HepG2 (cell line): ENCODE results near the gene SYTL3. TPM values are rescaled to one million over a fixed set of nuclear protein-coding genes. Genes with fewer than 3 reads are reported as not detected.
A peak's percentile ranks its signal among the peaks of the same experiment; 100 is the strongest.

Experiments
- ATAC-seq: fragments of 200-7000 bp; cut with Tn5 transposase; 3 replicates; pipeline ENCODE4 v1.9.1; 2020; ENCODE audit warnings: mild to moderate bottlenecking, moderate library complexity
- BruUV-seq: library from RNA; stranded (reverse); fragments of 400-500 nt; replicated peaks from 2 replicates; lab custom pipeline; 2021; lab: Mats Ljungman, UMichigan
- CTCF ChIA-PET: fragments of 300-600 bp; formaldehyde crosslinking; extraction: SDS; loops from one replicate; lab custom pipeline; 2021; ENCODE audit warnings: low total read pairs, inconsistent platforms, low intra/inter-chr PET ratio; lab: Yijun Ruan, JAX
- POLR2A ChIA-PET: fragments of 350-600 bp; sonication (Branson Sonifier 250); formaldehyde crosslinking; loops from one replicate; lab custom pipeline; 2020; ENCODE audit warnings: antibody characterized with exemption, inconsistent platforms; lab: Yijun Ruan, JAX
- DNase-seq: peaks from one replicate; pipeline ENCODE4 v3.0.0-alpha.2; 2015; ENCODE audit warnings: low spot score
- FAIRE-seq: peaks from 3 replicates; lab custom pipeline; 2011; peaks lifted over from hg19 to GRCh38; lab: Jason Lieb, UNC
- H2AFZ ChIP-seq: one replicate; pipeline ENCODE4 v1.6.1; 2011; ENCODE audit warnings: low read length, inconsistent platforms
- H3K27ac ChIP-seq: fragments of 300-600 bp; 3 replicates; pipeline ENCODE4 v1.8.0; 2011; ENCODE audit warnings: mixed run types, mild to moderate bottlenecking, mixed read lengths, low read length, inconsistent platforms; ENCODE audit not compliant: insufficient read depth; ENCODE audit errors: extremely low read length
- H3K27me3 ChIP-seq, 2 experiments: fragments of 200-600 bp in 1 of 2; 2 replicates in 1 of 2; 3 replicates in 1 of 2; pipeline versions ENCODE4 v1.6.0 to v1.8.0; 2011; ENCODE audit warnings: low read length in 2 of 2, mild to moderate bottlenecking in 2 of 2, moderate library complexity in 2 of 2, inconsistent platforms in 1 of 2; ENCODE audit not compliant: insufficient read depth in 2 of 2, control insufficient read depth in 1 of 2
- H3K36me3 ChIP-seq, 2 experiments: fragments of 200-600 bp in 1 of 2; replicated peaks in 1 of 2; 2 replicates in 1 of 2; 3 replicates in 1 of 2; pipeline versions ENCODE4 v1.5.1 to v1.8.0; 2011; ENCODE audit warnings: low read length in 2 of 2, inconsistent platforms in 1 of 2; ENCODE audit not compliant: insufficient read depth in 2 of 2, control insufficient read depth in 1 of 2
- H3K4me1 ChIP-seq: 2 replicates; pipeline ENCODE4 v1.5.1; 2012; ENCODE audit warnings: low read length, inconsistent platforms; ENCODE audit not compliant: insufficient read depth
- H3K4me2 ChIP-seq: 2 replicates; pipeline ENCODE4 v1.6.0; 2011; ENCODE audit warnings: low read depth, low read length, inconsistent platforms
- H3K4me3 ChIP-seq, 3 experiments: fragments of 200-600 bp in 1 of 3; sonication (generic), shearing (Covaris generic) in 1 of 3; replicated peaks in 1 of 3; 2 replicates each; pipeline ENCODE4 v1.5.1; 2011 to 2016; ENCODE audit warnings: low read length in 3 of 3, inconsistent platforms in 2 of 3, low read depth in 2 of 3, mild to moderate bottlenecking in 2 of 3, control low read depth in 1 of 3, mixed read lengths in 1 of 3; ENCODE audit not compliant: insufficient read depth in 1 of 3
- H3K79me2 ChIP-seq: one replicate; pipeline ENCODE4 v1.6.1; 2011; ENCODE audit warnings: low read length, inconsistent platforms; ENCODE audit not compliant: insufficient read depth
- H3K9ac ChIP-seq: 2 replicates; pipeline ENCODE4 v1.6.0; 2011; ENCODE audit warnings: mild to moderate bottlenecking, low read depth, low read length, inconsistent platforms; ENCODE audit not compliant: insufficient read depth
- H3K9me3 ChIP-seq: 2 replicates; pipeline ENCODE4 v1.5.1; 2012; ENCODE audit warnings: mild to moderate bottlenecking, low read length
- H4K20me1 ChIP-seq: 2 replicates; pipeline ENCODE4 v1.6.0; 2011; ENCODE audit warnings: inconsistent platforms, mild to moderate bottlenecking, low read length, moderate library complexity; ENCODE audit not compliant: insufficient read depth
- BORCS8-MEF2B ChIP-seq: sonication (generic); formaldehyde crosslinking; IDR thresholded peaks from 2 replicates; pipeline ENCODE4 v1.8.0; 2022; ENCODE audit warnings: mild to moderate bottlenecking, missing genetic modification reagents
- ETS1 ChIP-seq: sonication (generic); formaldehyde crosslinking; IDR thresholded peaks from 2 replicates; pipeline ENCODE4 v1.4.0; 2020; ENCODE audit warnings: missing genetic modification reagents
- MNT ChIP-seq: fragments of 450-650 bp; IDR thresholded peaks from 2 replicates; pipeline ENCODE4 v1.6.1; 2016
- POLR2G ChIP-seq: fragments of 200-400 bp; formaldehyde crosslinking; IDR thresholded peaks from 2 replicates; pipeline ENCODE4 v1.6.1; 2018; ENCODE audit warnings: mild to moderate bottlenecking, low read depth, low read length, moderate library complexity
- SALL1 ChIP-seq: sonication (generic); formaldehyde crosslinking; IDR thresholded peaks from 2 replicates; pipeline ENCODE4 v1.8.0; 2022; ENCODE audit warnings: mild to moderate bottlenecking, missing genetic modification reagents
- TIGD3 ChIP-seq: sonication (generic); formaldehyde crosslinking; IDR thresholded peaks from 2 replicates; pipeline ENCODE4 v1.5.1; 2020; ENCODE audit warnings: mild to moderate bottlenecking, missing genetic modification reagents, borderline replicate concordance
- ZBTB4 ChIP-seq: sonication (generic); formaldehyde crosslinking; IDR thresholded peaks from 2 replicates; pipeline ENCODE4 v1.4.0; 2020; ENCODE audit warnings: missing genetic modification reagents, mild to moderate bottlenecking, borderline replicate concordance
- ZNF615 ChIP-seq: sonication (generic); formaldehyde crosslinking; IDR thresholded peaks from 2 replicates; pipeline ENCODE4 v1.5.0; 2020; ENCODE audit warnings: mild to moderate bottlenecking, missing genetic modification reagents, borderline replicate concordance
- ZSCAN22 ChIP-seq: sonication (generic); formaldehyde crosslinking; IDR thresholded peaks from 2 replicates; pipeline ENCODE4 v1.4.0; 2020; ENCODE audit warnings: mild to moderate bottlenecking, missing genetic modification reagents
- WGBS: methylation state at CpG from one replicate; pipeline ENCODE4 v1.1.6; 2017; ENCODE audit warnings: low lambda C conversion rate; 5-methylcytosine and 5-hydroxymethylcytosine counted together
- in situ Hi-C: cut with HindIII; loops from 2 replicates; pipeline ENCODE4 v1.10.0; 2017; ENCODE audit warnings: low pct_unique_long_range_greater_than_20kb; ENCODE audit not compliant: extremely low pct_ligation_motif_present
- intact Hi-C: fragments of 100-400 bp; cut with micrococcal nuclease; formaldehyde crosslinking; loops from one replicate; pipeline ENCODE4 v1.10.0; 2022; ENCODE audit not compliant: unreplicated experiment
- polyA plus RNA-seq, 8 experiments: library from polyadenylated mRNA; depleted of rRNA in 3 of 8; stranded (reverse) in 7 of 8; unstranded in 1 of 8; fragments of >200 nt; fragmentation: Illumina TruSeq in 4 of 8; extraction: Trizol in 4 of 8; gene quantifications; 2 replicates each; pipeline versions ENCODE4 v1.2.1 to v1.2.3, GENCODE V29; 2011 to 2016; ENCODE audit warnings: low read depth in 4 of 8, missing spikeins in 1 of 8, mixed read lengths in 1 of 8; ENCODE audit not compliant: insufficient read depth in 1 of 8
- total RNA-seq, 5 experiments: library from RNA; depleted of rRNA; stranded (reverse); fragments of >200 nt; fragmentation: Illumina TruSeq; extraction: Trizol; gene quantifications; 2 replicates each; pipeline ENCODE4 v1.2.3, GENCODE V29; 2016; ENCODE audit warnings: low read depth in 1 of 5

Gene SYTL3
- total and polyA plus RNA-seq, 2 of the 13 experiments (the other 11 are each of a cell fraction or from before 2014, with no cell fraction given), result 0.11 to 0.28 TPM

GRCh38 chr6:158744986-158745430 is 95.2 kb downstream of the SYTL3 start (continued):
- no peak for TF ChIP-seq ZBTB4 (CRISPR knock-in tag)

GRCh38 chr6:158751224-158751623 is 101.4 kb downstream of the SYTL3 start:
- Histone ChIP-seq H4K20me1 (no peaks in the 10 kb centered on the region), H3K4me2 (no peak overlapping the region), H3K27ac (no peak overlapping the region), H3K27me3 (peaks cover 0 to 33% of the 10 kb centered on the region in 2 experiments; a peak in 4 of 5 replicates), H3K9me3 (no peaks in the 10 kb centered on the region), H3K79me2 (no peaks in the 10 kb centered on the region), H3K9ac (no peak overlapping the region), H3K4me1 (peaks cover 28% of the 10 kb centered on the region), H2AFZ (no peak overlapping the region), H3K36me3 (no peaks in the 10 kb centered on the region), H3K4me3 (no peak overlapping the region)
- ChIA-PET CTCF (no interaction called here), POLR2A (no interaction called here)
- DNase-seq (no peak), FAIRE-seq (no peak), ATAC-seq (peak; percentile 35)
- in situ Hi-C loops, result no loop called here
- WGBS, result 40% methylated on average over 7 of the region's 9 CpGs
- no TSS peak for BruUV-seq
- no peak for TF ChIP-seq MNT
- no peak for TF ChIP-seq ZNF615 (CRISPR knock-in tag)
- TF ChIP-seq SALL1 (CRISPR knock-in tag), result 0 out of 2 replicates have a peak, but pooled peaks have one; percentile 0
- no peak for TF ChIP-seq TIGD3
- no peak for TF ChIP-seq ETS1 (CRISPR knock-in tag)
- TF ChIP-seq ZSCAN22, result no peak
- TF ChIP-seq POLR2G, result no peak
- TF ChIP-seq BORCS8-MEF2B (CRISPR knock-in tag), result no peak
- intact Hi-C loops, result no loop called here
